Suprapubic skin (tissue), 4 donors: ENCODE measurements around the gene MYL10.

Experiments
- CTCF ChIP-seq, 2 donors: fragments of 200-600 bp in 1 of 2; fragments of 450-650 bp in 1 of 2; sonication (generic) in 1 of 2; IDR thresholded peaks; one replicate each; pipeline ENCODE4 v1.5.1; 2016 to 2019; ENCODE audit warnings: antibody characterized with exemption in 2 of 2, mild to moderate bottlenecking in 1 of 2, moderate library complexity in 1 of 2
- EP300 ChIP-seq: sonication (generic); formaldehyde crosslinking; IDR thresholded peaks from one replicate; pipeline ENCODE4 v1.6.1; 2017; ENCODE audit warnings: antibody characterized with exemption
- POLR2A ChIP-seq, 2 donors: fragments of 450-650 bp; IDR thresholded peaks; one replicate each; pipeline ENCODE4 v1.6.1; 2017; ENCODE audit warnings: antibody characterized with exemption in 2 of 2, mild to moderate bottlenecking in 2 of 2, moderate library complexity in 2 of 2
- POLR2AphosphoS5 ChIP-seq, 3 donors: sonication (generic); formaldehyde crosslinking; IDR thresholded peaks; one replicate each; pipeline ENCODE4 v1.6.1; 2017; ENCODE audit warnings: antibody characterized with exemption in 3 of 3

GRCh38 chr7:101674439-101674838 is 45.3 kb upstream of the MYL10 start:
- TF ChIP-seq CTCF (IDR thresholded peaks at IDR 0.05) (no peak), POLR2A (IDR thresholded peaks at IDR 0.05) (no peak), POLR2AphosphoS5 (IDR thresholded peaks at IDR 0.05) (no peak), EP300 (no peak)
